HG02588 (cell line): ENCODE data around the gene ARHGAP45.

Experiments
- ATAC-seq: cut with Tn5 transposase; IDR thresholded peaks from one replicate; pipeline ENCODE4 v1.9.1; 2021; ENCODE audit warnings: mild to moderate bottlenecking, moderate library complexity; ENCODE audit not compliant: unreplicated experiment

The ARHGAP45 gene

GRCh38 chr19:1054102-1055027 is 12.6 kb upstream of the ARHGAP45 start:
- ATAC-seq: no peak

DNA sequence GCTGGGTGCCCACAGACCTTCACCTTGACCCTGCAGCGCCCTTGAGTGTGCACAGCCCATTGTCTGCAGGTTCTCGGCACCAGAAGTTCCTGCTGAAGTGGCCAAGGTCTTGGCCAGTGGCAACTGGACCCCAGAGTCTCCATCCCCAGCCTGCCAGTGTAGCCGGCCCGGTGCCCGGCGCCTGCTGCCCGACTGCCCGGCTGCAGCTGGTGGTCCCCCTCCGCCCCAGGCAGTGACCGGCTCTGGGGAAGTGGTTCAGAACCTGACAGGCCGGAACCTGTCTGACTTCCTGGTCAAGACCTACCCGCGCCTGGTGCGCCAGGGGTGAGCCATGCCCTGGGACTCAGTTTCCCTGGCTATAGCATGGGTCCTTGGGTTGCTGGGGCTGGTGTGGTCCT is 11.9 kb upstream of the ARHGAP45 start:
- no peak for ATAC-seq

DNA sequence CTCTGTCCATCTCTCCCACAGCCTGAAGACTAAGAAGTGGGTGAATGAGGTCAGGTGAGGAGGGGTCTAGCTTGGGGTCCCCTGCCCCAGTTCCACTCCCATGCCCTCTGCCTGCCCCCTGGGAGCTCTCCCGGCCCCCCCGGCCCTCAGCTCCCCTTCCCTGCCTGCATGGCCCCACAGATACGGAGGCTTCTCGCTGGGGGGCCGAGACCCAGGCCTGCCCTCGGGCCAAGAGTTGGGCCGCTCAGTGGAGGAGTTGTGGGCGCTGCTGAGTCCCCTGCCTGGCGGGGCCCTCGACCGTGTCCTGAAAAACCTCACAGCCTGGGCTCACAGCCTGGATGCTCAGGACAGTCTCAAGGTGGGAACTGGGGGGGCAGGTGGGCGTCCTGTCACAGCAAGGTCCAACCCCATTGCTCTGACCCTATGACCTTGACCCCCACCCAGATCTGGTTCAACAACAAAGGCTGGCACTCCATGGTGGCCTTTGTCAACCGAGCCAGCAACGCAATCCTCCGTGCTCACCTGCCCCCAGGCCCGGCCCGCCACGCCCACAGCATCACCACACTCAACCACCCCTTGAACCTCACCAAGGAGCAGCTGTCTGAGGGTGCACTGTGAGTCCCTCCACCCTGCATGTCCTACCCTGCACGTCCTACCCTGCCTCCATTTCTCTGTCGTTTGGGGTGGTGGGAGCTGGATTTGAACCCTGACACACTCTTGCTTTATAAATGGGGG is 10.9 kb upstream of the ARHGAP45 start:
- ATAC-seq: no peak

GRCh38 chr19:1057176-1057855 is 9.7 kb upstream of the ARHGAP45 start:
- ATAC-seq: no peak

GRCh38 chr19:1058112-1058511 is 8.9 kb upstream of the ARHGAP45 start:
- no peak for ATAC-seq

DNA sequence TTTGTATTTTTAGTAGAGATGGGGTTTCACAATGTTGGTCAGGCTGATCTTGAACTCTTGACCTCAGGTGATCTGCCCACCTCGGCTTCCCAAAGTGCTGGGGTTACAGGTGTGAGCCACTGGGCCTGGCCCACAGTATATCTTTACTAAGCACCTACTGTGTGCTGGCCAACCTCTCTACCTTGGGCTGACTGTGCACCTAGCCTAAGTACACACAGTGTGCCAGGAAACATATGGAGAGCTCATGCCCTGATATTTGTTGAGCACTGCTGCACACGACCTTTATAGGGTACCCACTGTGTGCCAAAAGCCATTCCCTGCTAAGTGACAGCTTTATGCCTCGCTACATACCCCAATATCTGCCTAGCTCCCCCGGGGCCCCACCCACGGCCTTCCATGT is 6.3 kb upstream of the ARHGAP45 start:
- ATAC-seq: no peak

DNA sequence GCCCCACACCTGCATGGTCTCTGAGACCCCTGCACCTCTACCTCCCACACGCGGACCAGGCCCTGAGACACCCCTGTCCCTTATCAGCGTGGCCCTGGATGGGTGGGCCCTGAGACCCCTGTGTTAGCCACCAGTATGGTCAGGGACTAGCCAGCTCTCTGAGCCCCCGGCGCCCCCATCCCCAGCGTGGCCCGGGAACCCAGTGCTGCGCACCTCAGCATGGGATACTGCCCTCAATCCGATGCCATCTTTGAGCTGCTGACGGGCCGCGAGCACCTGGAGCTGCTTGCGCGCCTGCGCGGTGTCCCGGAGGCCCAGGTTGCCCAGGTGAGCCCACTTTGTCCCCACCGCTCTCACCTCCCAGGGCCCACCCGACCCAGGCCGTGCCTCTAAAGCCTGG is 5.0 kb upstream of the ARHGAP45 start:
- ATAC-seq: no peak

GRCh38 chr19:1062387-1063029 is 4.5 kb upstream of the ARHGAP45 start:
- no peak for ATAC-seq

DNA sequence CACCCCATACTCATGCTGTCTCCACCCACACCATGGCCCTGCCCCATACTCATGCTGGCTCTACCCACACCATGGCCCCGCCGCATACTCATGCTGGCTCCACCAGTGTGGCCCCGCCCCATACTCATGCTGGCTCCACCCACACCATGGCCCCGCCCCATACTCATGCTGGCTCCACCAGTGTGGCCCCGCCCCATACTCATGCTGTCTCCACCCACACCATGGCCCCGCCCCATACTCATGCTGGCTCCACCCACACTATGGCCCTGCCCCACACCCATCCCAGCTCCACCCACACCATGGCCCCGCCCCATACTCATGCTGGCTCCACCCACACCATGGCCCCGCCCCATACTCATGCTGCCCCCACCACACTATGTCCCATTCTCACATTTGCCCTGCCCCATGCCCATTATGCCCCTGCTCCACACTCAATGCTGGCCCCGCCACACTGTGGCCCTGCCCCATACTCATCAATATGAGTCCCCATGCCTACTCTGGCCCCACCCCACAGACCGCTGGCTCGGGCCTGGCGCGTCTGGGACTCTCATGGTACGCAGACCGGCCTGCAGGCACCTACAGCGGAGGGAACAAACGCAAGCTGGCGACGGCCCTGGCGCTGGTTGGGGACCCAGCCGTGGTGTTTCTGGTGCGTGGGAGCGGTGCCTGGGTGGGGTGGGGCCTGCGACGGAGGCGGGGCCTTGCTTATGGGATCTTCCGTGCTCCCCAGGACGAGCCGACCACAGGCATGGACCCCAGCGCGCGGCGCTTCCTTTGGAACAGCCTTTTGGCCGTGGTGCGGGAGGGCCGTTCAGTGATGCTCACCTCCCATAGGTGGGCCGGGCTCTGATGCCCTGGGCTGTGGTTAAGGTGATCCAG is 3.7 kb upstream of the ARHGAP45 start:
- no peak for ATAC-seq

GRCh38 chr19:1063909-1064660 is 2.9 kb upstream of the ARHGAP45 start:
- no peak for ATAC-seq

GRCh38 chr19:1064661-1065605 is 2.0 kb upstream of the ARHGAP45 start:
- no peak for ATAC-seq

DNA sequence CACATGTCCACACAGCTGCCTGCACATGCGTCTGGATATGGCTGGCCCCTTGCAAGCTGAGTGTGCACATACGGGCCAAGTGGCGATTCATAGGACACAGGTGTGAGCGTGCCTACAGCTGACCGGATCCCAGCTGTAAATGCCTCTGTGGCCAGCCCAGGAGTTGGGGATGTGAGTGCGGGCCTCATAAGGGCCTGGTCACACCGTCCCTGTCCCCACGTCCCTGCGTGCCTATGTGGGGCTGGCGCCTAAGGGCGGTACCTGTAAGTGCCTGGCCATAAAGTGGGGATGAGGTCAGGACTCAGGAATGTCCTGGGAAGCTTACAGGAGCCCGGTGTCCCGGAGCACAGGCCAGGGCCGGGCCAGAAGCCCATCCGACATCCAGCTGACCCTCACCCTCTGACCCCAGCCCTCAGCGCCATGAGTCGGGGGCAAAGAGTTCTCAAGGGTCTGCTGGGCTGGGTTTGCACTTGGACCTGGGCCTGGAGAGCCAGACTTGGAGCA is 1.3 kb upstream of the ARHGAP45 start:
- ATAC-seq: no peak

- ATAC-seq: no peak
Observed at GRCh38 chr19:1066251-1066747, 668 bp upstream of the ARHGAP45 start.

GRCh38 chr19:1067341-1067957 is 482 bp downstream of the ARHGAP45 start:
- no peak for ATAC-seq

GRCh38 chr19:1068009-1069001 is 1.3 kb downstream of the ARHGAP45 start:
- no peak for ATAC-seq
